HL-60 (cell line): ENCODE data around the gene CTDNEP1.

Experiments
- DNase-seq, 2 experiments: peaks; one replicate each; pipeline ENCODE4 v3.0.0-alpha.2; 2010 to 2020; ENCODE audit warnings: low read depth in 1 of 2, low spot score in 1 of 2
- H3K27ac ChIP-seq: fragments of 250-450 bp; sonication (Bioruptor Pico); replicated peaks from 2 replicates; pipeline ENCODE4 v1.5.1; 2020; ENCODE audit warnings: mild to moderate bottlenecking, moderate library complexity
- H3K27me3 ChIP-seq: fragments of 250-450 bp; sonication (Bioruptor Pico); 2 replicates; pipeline ENCODE4 v1.5.1; 2021; ENCODE audit warnings: mild to moderate bottlenecking, moderate library complexity; ENCODE audit not compliant: insufficient read depth, poor library complexity, severe bottlenecking
- H3K4me3 ChIP-seq: replicated peaks from 2 replicates; pipeline ENCODE4 v1.5.1; 2011; ENCODE audit warnings: mild to moderate bottlenecking, control low read depth, low read length; ENCODE audit not compliant: insufficient read depth
- GABPA ChIP-seq: IDR thresholded peaks from 2 replicates; pipeline ENCODE4 v1.6.1; 2012; ENCODE audit warnings: low read depth
- POLR2AphosphoS5 ChIP-seq: IDR thresholded peaks from 2 replicates; pipeline ENCODE4 v1.6.1; 2012; ENCODE audit warnings: low read depth
- SPI1 ChIP-seq: IDR thresholded peaks from 2 replicates; pipeline ENCODE4 v1.6.1; 2012; ENCODE audit warnings: low read depth, mild to moderate bottlenecking, borderline replicate concordance
- TF ChIP-seq, protein P1 (sequence below): IDR thresholded peaks from one replicate; pipeline ENCODE4 v1.5.1; 2011; ENCODE audit warnings: low read length, control low read depth, inconsistent platforms; ENCODE audit not compliant: insufficient read depth
- TF ChIP-seq, protein P2 (sequence below): IDR thresholded peaks from 2 replicates; pipeline ENCODE4 v1.6.1; 2012; ENCODE audit warnings: low read depth; ENCODE audit not compliant: insufficient replicate concordance

CTDNEP1 gene

DNA sequence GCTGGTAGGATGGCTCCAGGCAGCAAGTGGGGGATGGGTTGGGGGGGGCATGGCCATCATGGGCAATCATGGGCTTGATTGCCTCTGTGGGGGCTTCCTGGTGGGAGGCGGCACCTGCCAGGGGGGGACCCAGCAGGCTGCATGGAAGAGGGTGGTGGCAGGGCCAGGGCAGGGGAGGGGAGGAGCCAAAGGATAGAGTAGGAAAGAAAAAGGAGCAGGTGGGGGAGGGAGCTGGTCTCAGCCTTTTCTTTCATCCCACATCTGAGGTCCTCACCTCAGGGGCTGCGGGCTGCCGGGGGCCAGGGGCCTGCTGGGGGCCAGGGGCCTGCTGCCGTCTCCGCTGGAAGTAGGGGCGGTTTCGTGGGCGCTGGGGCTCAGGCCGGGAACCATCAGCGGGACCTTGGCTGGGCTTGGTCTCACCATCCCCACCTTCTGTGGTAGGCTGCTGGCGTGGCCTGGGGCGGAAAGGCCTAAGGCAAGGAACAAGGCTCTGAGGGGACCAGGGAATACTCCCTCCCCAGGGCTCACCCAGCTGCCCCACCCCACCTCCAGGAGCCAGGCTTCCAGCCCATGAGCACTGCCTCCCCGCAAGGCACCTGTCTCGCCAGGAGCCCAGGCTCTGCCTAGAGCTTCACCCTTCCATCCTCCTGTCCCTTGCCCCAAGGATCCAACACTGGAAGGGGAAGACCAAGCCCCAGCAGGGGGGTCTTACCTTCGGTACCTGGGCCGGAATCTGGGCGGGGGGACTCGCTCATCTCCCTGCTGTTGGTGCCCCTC is 37.9 kb upstream of the CTDNEP1 start:
- DNase-seq: no peak
- TF ChIP-seq, protein P1, sequence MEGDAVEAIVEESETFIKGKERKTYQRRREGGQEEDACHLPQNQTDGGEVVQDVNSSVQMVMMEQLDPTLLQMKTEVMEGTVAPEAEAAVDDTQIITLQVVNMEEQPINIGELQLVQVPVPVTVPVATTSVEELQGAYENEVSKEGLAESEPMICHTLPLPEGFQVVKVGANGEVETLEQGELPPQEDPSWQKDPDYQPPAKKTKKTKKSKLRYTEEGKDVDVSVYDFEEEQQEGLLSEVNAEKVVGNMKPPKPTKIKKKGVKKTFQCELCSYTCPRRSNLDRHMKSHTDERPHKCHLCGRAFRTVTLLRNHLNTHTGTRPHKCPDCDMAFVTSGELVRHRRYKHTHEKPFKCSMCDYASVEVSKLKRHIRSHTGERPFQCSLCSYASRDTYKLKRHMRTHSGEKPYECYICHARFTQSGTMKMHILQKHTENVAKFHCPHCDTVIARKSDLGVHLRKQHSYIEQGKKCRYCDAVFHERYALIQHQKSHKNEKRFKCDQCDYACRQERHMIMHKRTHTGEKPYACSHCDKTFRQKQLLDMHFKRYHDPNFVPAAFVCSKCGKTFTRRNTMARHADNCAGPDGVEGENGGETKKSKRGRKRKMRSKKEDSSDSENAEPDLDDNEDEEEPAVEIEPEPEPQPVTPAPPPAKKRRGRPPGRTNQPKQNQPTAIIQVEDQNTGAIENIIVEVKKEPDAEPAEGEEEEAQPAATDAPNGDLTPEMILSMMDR: no peak
- no peak for TF ChIP-seq GABPA
- TF ChIP-seq POLR2AphosphoS5: no peak
- TF ChIP-seq, protein P2, sequence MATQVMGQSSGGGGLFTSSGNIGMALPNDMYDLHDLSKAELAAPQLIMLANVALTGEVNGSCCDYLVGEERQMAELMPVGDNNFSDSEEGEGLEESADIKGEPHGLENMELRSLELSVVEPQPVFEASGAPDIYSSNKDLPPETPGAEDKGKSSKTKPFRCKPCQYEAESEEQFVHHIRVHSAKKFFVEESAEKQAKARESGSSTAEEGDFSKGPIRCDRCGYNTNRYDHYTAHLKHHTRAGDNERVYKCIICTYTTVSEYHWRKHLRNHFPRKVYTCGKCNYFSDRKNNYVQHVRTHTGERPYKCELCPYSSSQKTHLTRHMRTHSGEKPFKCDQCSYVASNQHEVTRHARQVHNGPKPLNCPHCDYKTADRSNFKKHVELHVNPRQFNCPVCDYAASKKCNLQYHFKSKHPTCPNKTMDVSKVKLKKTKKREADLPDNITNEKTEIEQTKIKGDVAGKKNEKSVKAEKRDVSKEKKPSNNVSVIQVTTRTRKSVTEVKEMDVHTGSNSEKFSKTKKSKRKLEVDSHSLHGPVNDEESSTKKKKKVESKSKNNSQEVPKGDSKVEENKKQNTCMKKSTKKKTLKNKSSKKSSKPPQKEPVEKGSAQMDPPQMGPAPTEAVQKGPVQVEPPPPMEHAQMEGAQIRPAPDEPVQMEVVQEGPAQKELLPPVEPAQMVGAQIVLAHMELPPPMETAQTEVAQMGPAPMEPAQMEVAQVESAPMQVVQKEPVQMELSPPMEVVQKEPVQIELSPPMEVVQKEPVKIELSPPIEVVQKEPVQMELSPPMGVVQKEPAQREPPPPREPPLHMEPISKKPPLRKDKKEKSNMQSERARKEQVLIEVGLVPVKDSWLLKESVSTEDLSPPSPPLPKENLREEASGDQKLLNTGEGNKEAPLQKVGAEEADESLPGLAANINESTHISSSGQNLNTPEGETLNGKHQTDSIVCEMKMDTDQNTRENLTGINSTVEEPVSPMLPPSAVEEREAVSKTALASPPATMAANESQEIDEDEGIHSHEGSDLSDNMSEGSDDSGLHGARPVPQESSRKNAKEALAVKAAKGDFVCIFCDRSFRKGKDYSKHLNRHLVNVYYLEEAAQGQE: no peak
- TF ChIP-seq SPI1: no peak
- Histone ChIP-seq H3K4me3 (no peak overlapping the region), H3K27me3 (no peaks in the 10 kb centered on the region), H3K27ac (no peak overlapping the region)

DNA sequence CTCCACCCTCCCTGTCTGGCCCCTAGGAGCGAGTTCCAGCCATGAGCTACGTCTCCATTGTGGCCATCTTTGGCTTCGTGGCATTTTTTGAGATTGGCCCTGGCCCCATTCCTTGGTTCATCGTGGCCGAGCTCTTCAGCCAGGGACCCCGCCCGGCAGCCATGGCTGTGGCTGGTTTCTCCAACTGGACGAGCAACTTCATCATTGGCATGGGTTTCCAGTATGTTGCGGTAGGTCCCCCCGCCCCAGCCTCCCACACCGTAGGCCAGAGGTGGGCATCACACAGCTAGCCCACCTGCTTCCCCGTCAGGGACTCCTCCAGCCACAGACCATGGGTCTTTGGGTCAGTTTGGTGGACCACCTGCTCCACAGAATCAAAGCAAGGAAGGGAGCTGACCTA is 34.1 kb upstream of the CTDNEP1 start:
- H3K27ac ChIP-seq: no peak overlapping the region
- TF ChIP-seq GABPA: no peak
- no peak overlapping the region for H3K4me3 ChIP-seq
- DNase-seq: no peak
- H3K27me3 ChIP-seq: no peaks in the 10 kb centered on the region

DNA sequence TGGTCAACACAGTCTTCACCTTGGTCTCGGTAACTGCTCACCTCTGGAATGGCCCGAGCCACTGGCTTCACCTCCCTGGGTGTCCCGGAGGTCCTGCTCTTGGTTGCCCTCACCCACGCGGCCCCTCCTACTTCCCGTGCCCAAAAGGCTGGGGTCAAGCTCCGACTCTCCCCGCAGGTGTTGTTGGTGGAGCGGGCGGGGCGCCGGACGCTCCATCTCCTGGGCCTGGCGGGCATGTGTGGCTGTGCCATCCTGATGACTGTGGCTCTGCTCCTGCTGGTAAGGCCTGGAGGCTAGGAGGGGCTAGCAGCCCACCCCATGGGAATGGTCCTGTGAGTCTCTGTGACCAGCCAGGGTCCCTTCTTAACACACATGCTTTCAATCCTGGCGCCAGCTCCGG is 33.4 kb upstream of the CTDNEP1 start:
- no peak overlapping the region for H3K27ac ChIP-seq
- H3K4me3 ChIP-seq: no peak overlapping the region
- DNase-seq: no peak
- H3K27me3 ChIP-seq: no peaks in the 10 kb centered on the region
- TF ChIP-seq, protein P1: no peak
- no peak for TF ChIP-seq SPI1
- TF ChIP-seq, protein P2: no peak
- TF ChIP-seq GABPA: no peak
- TF ChIP-seq POLR2AphosphoS5: no peak

DNA sequence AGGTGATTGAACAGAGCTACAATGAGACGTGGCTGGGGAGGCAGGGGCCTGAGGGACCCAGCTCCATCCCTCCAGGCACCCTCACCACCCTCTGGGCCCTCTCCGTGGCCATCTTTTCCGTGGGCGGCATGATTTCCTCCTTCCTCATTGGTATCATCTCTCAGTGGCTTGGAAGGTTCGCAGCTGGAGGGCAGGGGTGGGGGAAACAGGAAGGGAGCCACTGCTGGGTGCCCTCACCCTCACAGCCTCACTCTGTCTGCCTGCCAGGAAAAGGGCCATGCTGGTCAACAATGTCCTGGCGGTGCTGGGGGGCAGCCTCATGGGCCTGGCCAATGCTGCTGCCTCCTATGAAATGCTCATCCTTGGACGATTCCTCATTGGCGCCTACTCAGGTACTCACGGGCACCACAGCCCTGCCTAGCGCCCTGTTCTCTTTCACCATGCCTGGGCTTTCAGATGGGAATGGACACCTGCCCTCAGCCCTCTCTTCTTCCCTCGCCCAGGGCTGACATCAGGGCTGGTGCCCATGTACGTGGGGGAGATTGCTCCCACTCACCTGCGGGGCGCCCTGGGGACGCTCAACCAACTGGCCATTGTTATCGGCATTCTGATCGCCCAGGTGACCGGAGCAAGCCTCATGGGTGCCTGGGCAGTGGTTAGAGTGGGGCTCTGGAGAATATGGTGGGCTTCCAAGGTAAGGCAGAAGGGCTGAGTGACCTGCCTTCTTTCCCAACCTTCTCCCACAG is 32.1 kb upstream of the CTDNEP1 start:
- Histone ChIP-seq H3K27ac (no peak overlapping the region), H3K4me3 (no peak overlapping the region), H3K27me3 (no peaks in the 10 kb centered on the region)
- TF ChIP-seq, protein P2: no peak
- TF ChIP-seq SPI1 (no peak), GABPA (no peak), POLR2AphosphoS5 (no peak)
- TF ChIP-seq, protein P1: no peak
- DNase-seq: no peak
